ENCODE data around the gene CDC42BPB. TPM values are rescaled to one million over a fixed set of nuclear protein-coding genes. Genes with fewer than 3 reads are reported as not detected.
A peak's percentile ranks its signal among the peaks of the same experiment; 100 is the strongest.

The CDC42BPB gene
- polyA plus RNA-seq, 3 donors from 2014 or later: not detected

- Mint-ChIP-seq H3K4me3 (peak within 1 kb of the TSS in 1 of 5 donors; percentile 43), H3K27me3 (ENCODE audit: low read depth in 3 of 3) (peaks cover 1 to 6% (median 4%) of the 10 kb centered on the region in 3 donors), H3K9me3 (no peaks in the 10 kb centered on the region), H3K36me3 (no peaks in the 10 kb centered on the region), H3K4me1 (no peaks in the 10 kb centered on the region), H3K27ac (no peak within 1 kb of the TSS)
- DNase-seq: no peak
Observed at GRCh38 chr14:102922490-102923200, 134.7 kb downstream of the CDC42BPB start, which contains the start of gene AMN. Gene AMN, plus strand, starts transcription at chr14:102922663. Its CDS starts 26 bp downstream, at chr14:102922689.

- H3K4me3 Mint-ChIP-seq: no peak overlapping the region
- DNase-seq: no peak
- no peaks in the 10 kb centered on the region for H3K9me3 Mint-ChIP-seq
- no peaks in the 10 kb centered on the region for H3K36me3 Mint-ChIP-seq
- H3K27ac Mint-ChIP-seq: no peak overlapping the region
- no peaks in the 10 kb centered on the region for H3K4me1 Mint-ChIP-seq
- peaks cover 1 to 5% (median 2%) of the 10 kb centered on the region in 3 donors for H3K27me3 Mint-ChIP-seq (ENCODE audit: low read depth in 3 of 3)
Observed at GRCh38 chr14:102920998-102921304, 136.4 kb downstream of the CDC42BPB start.

GRCh38 chr14:102920273-102920997 is 136.9 kb downstream of the CDC42BPB start:
- Mint-ChIP-seq H3K4me1 (no peaks in the 10 kb centered on the region), H3K9me3 (no peaks in the 10 kb centered on the region), H3K4me3 (no peak overlapping the region), H3K27me3 (ENCODE audit: low read depth in 3 of 3) (peaks cover 1 to 4% (median 2%) of the 10 kb centered on the region in 3 donors), H3K27ac (no peak overlapping the region), H3K36me3 (no peaks in the 10 kb centered on the region)
- no peak for DNase-seq

- H3K9me3 Mint-ChIP-seq: no peaks in the 10 kb centered on the region
- H3K36me3 Mint-ChIP-seq: no peaks in the 10 kb centered on the region
- H3K4me3 Mint-ChIP-seq: no peak overlapping the region
- no peak overlapping the region for H3K27ac Mint-ChIP-seq
- no peaks in the 10 kb centered on the region for H3K4me1 Mint-ChIP-seq
- peaks cover 0 to 1% (median 0%) of the 10 kb centered on the region in 3 donors for H3K27me3 Mint-ChIP-seq (ENCODE audit: low read depth in 3 of 3)
- DNase-seq: no peak
Observed at GRCh38 chr14:102918438-102918837, 138.9 kb downstream of the CDC42BPB start.

GRCh38 chr14:102917469-102918211 is 139.7 kb downstream of the CDC42BPB start:
- peaks cover 0 to 1% (median 0%) of the 10 kb centered on the region in 3 donors for H3K27me3 Mint-ChIP-seq (ENCODE audit: low read depth in 3 of 3)
- H3K27ac Mint-ChIP-seq: no peak overlapping the region
- H3K9me3 Mint-ChIP-seq: no peaks in the 10 kb centered on the region
- H3K4me3 Mint-ChIP-seq: no peak overlapping the region
- DNase-seq: peak; percentile 26 to 46 (median 36)
- H3K4me1 Mint-ChIP-seq: no peaks in the 10 kb centered on the region
- H3K36me3 Mint-ChIP-seq: no peaks in the 10 kb centered on the region

GRCh38 chr14:102917056-102917385 is 140.3 kb downstream of the CDC42BPB start:
- Mint-ChIP-seq H3K27ac (no peak overlapping the region), H3K27me3 (ENCODE audit: low read depth in 3 of 3) (peaks cover 0 to 1% (median 0%) of the 10 kb centered on the region in 3 donors), H3K4me3 (no peak overlapping the region), H3K9me3 (no peaks in the 10 kb centered on the region), H3K36me3 (no peaks in the 10 kb centered on the region), H3K4me1 (no peaks in the 10 kb centered on the region)
- DNase-seq: no peak

- DNase-seq: no peak
- no peak overlapping the region for H3K27ac Mint-ChIP-seq
- H3K4me1 Mint-ChIP-seq: no peaks in the 10 kb centered on the region
- H3K36me3 Mint-ChIP-seq: no peaks in the 10 kb centered on the region
- H3K9me3 Mint-ChIP-seq: no peaks in the 10 kb centered on the region
- peaks cover 0 to 1% (median 0%) of the 10 kb centered on the region in 3 donors for H3K27me3 Mint-ChIP-seq (ENCODE audit: low read depth in 3 of 3)
- H3K4me3 Mint-ChIP-seq: no peak overlapping the region
Observed at GRCh38 chr14:102916347-102917055, 140.8 kb downstream of the CDC42BPB start.

- peaks cover 0 to 1% (median 0%) of the 10 kb centered on the region in 3 donors for H3K27me3 Mint-ChIP-seq (ENCODE audit: low read depth in 3 of 3)
- no peak overlapping the region for H3K27ac Mint-ChIP-seq
- no peaks in the 10 kb centered on the region for H3K9me3 Mint-ChIP-seq
- H3K36me3 Mint-ChIP-seq: no peaks in the 10 kb centered on the region
- H3K4me3 Mint-ChIP-seq: no peak overlapping the region
- no peaks in the 10 kb centered on the region for H3K4me1 Mint-ChIP-seq
- DNase-seq: no peak
Observed at GRCh38 chr14:102915292-102916110, 141.8 kb downstream of the CDC42BPB start.

- H3K27me3 Mint-ChIP-seq (ENCODE audit: low read depth in 3 of 3): peaks cover 0 to 1% (median 0%) of the 10 kb centered on the region in 3 donors
- no peaks in the 10 kb centered on the region for H3K4me1 Mint-ChIP-seq
- no peaks in the 10 kb centered on the region for H3K36me3 Mint-ChIP-seq
- no peak overlapping the region for H3K27ac Mint-ChIP-seq
- no peak overlapping the region for H3K4me3 Mint-ChIP-seq
- H3K9me3 Mint-ChIP-seq: no peaks in the 10 kb centered on the region
- DNase-seq: no peak
Observed at GRCh38 chr14:102914474-102915291, 142.7 kb downstream of the CDC42BPB start.

- Mint-ChIP-seq H3K27me3 (ENCODE audit: low read depth in 3 of 3) (peaks cover 0 to 1% (median 0%) of the 10 kb centered on the region in 3 donors), H3K36me3 (no peaks in the 10 kb centered on the region), H3K4me3 (no peak overlapping the region), H3K9me3 (no peaks in the 10 kb centered on the region), H3K4me1 (no peaks in the 10 kb centered on the region), H3K27ac (no peak overlapping the region)
- DNase-seq: no peak
Observed at GRCh38 chr14:102913341-102914211, 143.8 kb downstream of the CDC42BPB start.

- no peak overlapping the region for H3K27ac Mint-ChIP-seq
- no peak overlapping the region for H3K4me3 Mint-ChIP-seq
- DNase-seq: no peak
- H3K36me3 Mint-ChIP-seq: peaks cover 0 to 5% (median 0%) of the 10 kb centered on the region in 3 donors
- H3K9me3 Mint-ChIP-seq: no peaks in the 10 kb centered on the region
- no peaks in the 10 kb centered on the region for H3K4me1 Mint-ChIP-seq
- H3K27me3 Mint-ChIP-seq (ENCODE audit: low read depth in 3 of 3): no peaks in the 10 kb centered on the region
Observed at GRCh38 chr14:102911991-102912761, 145.2 kb downstream of the CDC42BPB start.
